SK-N-SH (cell line): ENCODE data around the gene B4GALNT4. TPM values are rescaled to one million over a fixed set of nuclear protein-coding genes. Genes with fewer than 3 reads are reported as not detected.

Experiments used
- CTCF ChIA-PET: fragments of 300-600, 350-600 bp; formaldehyde crosslinking; extraction: SDS; loops from one replicate; lab custom pipeline; 2021; lab: Yijun Ruan, JAX
- POLR2A ChIA-PET: fragments of 350-600 bp; sonication (Branson Sonifier 250); formaldehyde crosslinking; extraction: SDS; loops from one replicate; lab custom pipeline; 2020; ENCODE audit warnings: antibody characterized with exemption, inconsistent platforms; lab: Yijun Ruan, JAX
- DNase-seq: peaks from one replicate; pipeline ENCODE4 v3.0.0; 2012
- H2AFZ ChIP-seq: fragments of 200-600 bp; sonication (generic); 2 replicates; pipeline ENCODE4 v1.8.1; 2016; ENCODE audit warnings: antibody characterized with exemption, mild to moderate bottlenecking, low read depth
- H3F3A ChIP-seq: fragments of 200-600 bp; sonication (generic); replicated peaks from 2 replicates; pipeline ENCODE3; 2016; ENCODE audit warnings: antibody characterized with exemption, mild to moderate bottlenecking; ENCODE audit not compliant: insufficient read depth
- H3K27ac ChIP-seq, 2 experiments: fragments of 200-500 bp in 1 of 2; fragments of 200-600 bp in 1 of 2; sonication (Bioruptor generic) in 1 of 2; sonication (generic), shearing (Covaris generic) in 1 of 2; 2 replicates each; pipeline versions ENCODE4 v1.5.1 to v1.6.1; 2014 to 2016; ENCODE audit warnings: low read depth in 2 of 2, inconsistent platforms in 1 of 2, low read length in 1 of 2, mild to moderate bottlenecking in 1 of 2, mixed read lengths in 1 of 2
- H3K27me3 ChIP-seq: fragments of 200-600 bp; sonication (generic), shearing (Covaris generic); 2 replicates; pipeline ENCODE4 v1.6.1; 2016; ENCODE audit warnings: mixed run types; ENCODE audit not compliant: insufficient read depth
- H3K36me3 ChIP-seq, 2 experiments: fragments of 200-500 bp in 1 of 2; fragments of 200-600 bp in 1 of 2; sonication (Bioruptor generic) in 1 of 2; sonication (generic) in 1 of 2; replicated peaks in 1 of 2; 2 replicates each; pipeline versions ENCODE3 to v1.5.1; 2014 to 2016; ENCODE audit warnings: low read length in 1 of 2, mild to moderate bottlenecking in 1 of 2; ENCODE audit not compliant: insufficient read depth in 2 of 2, control insufficient read depth in 1 of 2
- H3K4me1 ChIP-seq, 2 experiments: fragments of 200-500 bp in 1 of 2; fragments of 200-600 bp in 1 of 2; sonication (Bioruptor generic) in 1 of 2; sonication (generic), shearing (Covaris generic) in 1 of 2; 2 replicates each; pipeline versions ENCODE4 v1.5.1 to v1.6.1; 2014 to 2016; ENCODE audit warnings: low read depth in 1 of 2, low read length in 1 of 2, mixed run types in 1 of 2; ENCODE audit not compliant: insufficient read depth in 2 of 2, control insufficient read depth in 1 of 2
- H3K4me2 ChIP-seq: fragments of 200-600 bp; sonication (generic), shearing (Covaris generic); 2 replicates; pipeline ENCODE4 v1.6.1; 2017; ENCODE audit warnings: mixed run types
- H3K4me3 ChIP-seq, 2 experiments: fragments of 200-500 bp in 1 of 2; fragments of 200-600 bp in 1 of 2; sonication (Bioruptor generic) in 1 of 2; sonication (generic), shearing (Covaris generic) in 1 of 2; 2 replicates each; pipeline versions ENCODE4 v1.5.1 to v1.8.1; 2014 to 2016; ENCODE audit warnings: low read depth in 2 of 2, inconsistent platforms in 1 of 2, low read length in 1 of 2, mild to moderate bottlenecking in 1 of 2, mixed read lengths in 1 of 2, moderate library complexity in 1 of 2
- H3K79me2 ChIP-seq: fragments of 200-600 bp; sonication (generic); 2 replicates; pipeline ENCODE4 v1.8.1; 2017; ENCODE audit warnings: mild to moderate bottlenecking; ENCODE audit not compliant: insufficient read depth
- H3K9ac ChIP-seq: fragments of 200-600 bp; sonication (generic); 2 replicates; pipeline ENCODE4 v1.6.1; 2017; ENCODE audit warnings: mixed run types
- H3K9me2 ChIP-seq: fragments of 200-600 bp; sonication (generic); 2 replicates; pipeline ENCODE4 v1.6.1; 2017; ENCODE audit warnings: mixed run types
- H3K9me3 ChIP-seq: fragments of 200-600 bp; sonication (generic); 2 replicates; pipeline ENCODE4 v1.6.1; 2017; ENCODE audit warnings: mixed run types, mild to moderate bottlenecking, moderate library complexity
- H4K20me1 ChIP-seq: fragments of 200-600 bp; sonication (generic); 2 replicates; pipeline ENCODE4 v1.6.1; 2017; ENCODE audit warnings: mild to moderate bottlenecking, mixed run types; ENCODE audit not compliant: insufficient read depth
- CTCF ChIP-seq: fragments of 200-600 bp; sonication (generic); IDR thresholded peaks from 2 replicates; pipeline ENCODE4 v1.6.1; 2017; ENCODE audit warnings: antibody characterized with exemption, mild to moderate bottlenecking, moderate library complexity
- EZH2phosphoT487 ChIP-seq: fragments of 200-600 bp; sonication (generic); IDR thresholded peaks from 2 replicates; pipeline ENCODE4 v1.6.1; 2017; ENCODE audit warnings: low read depth, mixed run types, mild to moderate bottlenecking, antibody characterized with exemption, moderate library complexity, borderline replicate concordance
- FOSL2 ChIP-seq: IDR thresholded peaks from 2 replicates; pipeline ENCODE4 v1.4.0; 2012; ENCODE audit warnings: low read depth, mild to moderate bottlenecking, moderate library complexity, borderline replicate concordance
- FOXJ3 ChIP-seq: sonication (generic); formaldehyde crosslinking; IDR thresholded peaks from 2 replicates; pipeline ENCODE4 v1.5.1; 2020; ENCODE audit warnings: mild to moderate bottlenecking, missing genetic modification reagents
- JUND ChIP-seq: IDR thresholded peaks from 2 replicates; pipeline ENCODE4 v1.4.0; 2012
- MXI1 ChIP-seq: IDR thresholded peaks from 2 replicates; pipeline ENCODE4 v1.6.1; 2012; ENCODE audit warnings: mild to moderate bottlenecking, low read depth, low read length, improper control_type of control experiment
- NFIC ChIP-seq: IDR thresholded peaks from 2 replicates; pipeline ENCODE4 v1.4.0; 2012; ENCODE audit warnings: borderline replicate concordance
- POLR2AphosphoS5 ChIP-seq: IDR thresholded peaks from 2 replicates; pipeline ENCODE4 v1.6.1; 2012; ENCODE audit warnings: low read depth, low read length
- RAD21 ChIP-seq: IDR thresholded peaks from 2 replicates; pipeline ENCODE4 v1.6.1; 2012; ENCODE audit warnings: mild to moderate bottlenecking, low read length
- RXRA ChIP-seq: IDR thresholded peaks from 2 replicates; pipeline ENCODE4 v1.4.0; 2012; ENCODE audit warnings: low read depth, mild to moderate bottlenecking, borderline replicate concordance
- SIN3A ChIP-seq: IDR thresholded peaks from 2 replicates; pipeline ENCODE4 v1.6.1; 2012; ENCODE audit warnings: low read depth, mild to moderate bottlenecking, low read length, moderate library complexity, borderline replicate concordance
- SMC3 ChIP-seq: IDR thresholded peaks from 2 replicates; pipeline ENCODE4 v1.6.1; 2012; ENCODE audit warnings: low read depth, low read length, improper control_type of control experiment
- TEAD4 ChIP-seq: IDR thresholded peaks from 2 replicates; pipeline ENCODE4 v1.4.0; 2012; ENCODE audit warnings: mild to moderate bottlenecking, borderline replicate concordance; ENCODE audit not compliant: insufficient read depth
- USF1 ChIP-seq: IDR thresholded peaks from 2 replicates; pipeline ENCODE4 v1.4.0; 2012; ENCODE audit warnings: low read depth, borderline replicate concordance
- YY1 ChIP-seq: IDR thresholded peaks from 2 replicates; pipeline ENCODE4 v1.4.0; 2012; ENCODE audit warnings: low read depth, mild to moderate bottlenecking
- ZBTB33 ChIP-seq: IDR thresholded peaks from 2 replicates; pipeline ENCODE4 v1.4.0; 2012; ENCODE audit warnings: low read depth, borderline replicate concordance
- WGBS: methylation state at CpG from one replicate; pipeline ENCODE4 v1.1.6; 2017; ENCODE audit warnings: low lambda C conversion rate; 5-methylcytosine and 5-hydroxymethylcytosine counted together
- polyA plus RNA-seq, 3 experiments: library from polyadenylated mRNA; depleted of rRNA; stranded (reverse); fragments of >200 nt; gene quantifications; 2 replicates each; pipeline ENCODE4 v1.2.3, GENCODE V29; 2012
- TF ChIP-seq, protein P1 (sequence below): IDR thresholded peaks from 2 replicates; pipeline ENCODE4; 2012

Gene B4GALNT4
- polyA plus RNA-seq, 1 of the 3 experiments (the other 2 are of a cell fraction), result 66.7 TPM

DNA sequence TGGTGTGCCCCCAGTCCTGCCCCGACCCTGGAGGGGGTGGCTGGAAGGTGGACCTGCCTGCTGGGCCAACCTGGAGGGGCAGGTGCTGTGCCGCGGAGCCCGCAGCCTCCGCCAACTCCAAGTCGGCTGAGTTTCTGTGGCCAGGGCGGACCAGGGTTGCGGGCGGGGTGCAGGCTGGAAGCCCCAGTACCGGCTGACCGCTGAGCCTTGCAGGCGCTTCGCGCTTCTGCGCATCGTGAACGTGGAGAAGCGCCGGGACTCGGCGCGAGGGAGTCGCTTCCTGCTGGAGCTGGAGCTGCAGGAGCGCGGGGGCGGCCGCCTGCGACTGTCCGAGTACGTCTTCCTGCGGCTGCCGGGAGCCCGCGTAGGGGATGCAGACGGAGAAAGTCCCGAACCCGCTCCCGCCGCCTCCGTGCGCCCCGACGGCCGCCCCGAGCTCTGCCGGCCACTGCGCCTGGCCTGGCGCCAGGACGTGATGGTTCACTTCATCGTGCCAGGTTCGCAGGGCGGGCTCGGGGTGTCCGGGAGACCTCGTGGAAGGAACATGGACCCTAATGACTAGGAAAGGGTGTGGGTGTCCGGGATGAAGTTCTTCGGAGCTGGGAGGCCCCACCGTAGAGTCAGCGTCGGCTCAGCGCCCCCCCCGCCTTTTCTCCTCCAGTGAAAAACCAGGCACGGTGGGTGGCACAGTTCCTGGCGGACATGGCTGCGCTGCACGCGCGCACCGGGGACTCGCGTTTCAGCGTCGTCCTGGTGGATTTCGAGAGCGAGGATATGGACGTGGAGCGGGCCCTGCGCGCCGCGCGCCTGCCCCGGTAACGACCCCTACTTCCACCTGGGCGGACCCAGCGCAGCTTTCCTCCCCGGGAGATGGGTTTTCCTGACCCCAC lies 10.2 kb downstream of the B4GALNT4 start:
- no peaks in the 10 kb centered on the region for H3K9me3 ChIP-seq
- H3K4me1 ChIP-seq, result peaks cover 0 to 4% of the 10 kb centered on the region in 2 experiments; a peak in 1 of 4 replicates
- peaks cover 0 to 17% of the 10 kb centered on the region in 2 experiments for H3K36me3 ChIP-seq
- WGBS, result 96% methylated on average over 46 of the region's 87 CpGs
- no peak overlapping the region for H3K4me2 ChIP-seq
- no peak for DNase-seq
- H2AFZ ChIP-seq, result no peak overlapping the region
- H3K9me2 ChIP-seq, result no peaks in the 10 kb centered on the region
- H3K79me2 ChIP-seq, result no peaks in the 10 kb centered on the region
- POLR2A ChIA-PET, result no interaction called here
- no peak overlapping the region for H3K4me3 ChIP-seq
- no peaks in the 10 kb centered on the region for H3F3A ChIP-seq
- no peak overlapping the region for H3K27ac ChIP-seq
- H4K20me1 ChIP-seq, result no peaks in the 10 kb centered on the region
- TF ChIP-seq TEAD4 (no peak), FOXJ3 (CRISPR knock-in tag) (no peak), NFIC (no peak)
- CTCF ChIA-PET, result interaction anchor here (0.7 to 1.1 kb wide), 2 partner anchors 17 to 21 kb away, joined by 4 to 5 read pairs; no protein-coding TSS in a partner anchor
- no peak overlapping the region for H3K9ac ChIP-seq
- no peaks in the 10 kb centered on the region for H3K27me3 ChIP-seq

GRCh38 chr11:380095-380480 lies 10.8 kb downstream of the B4GALNT4 start:
- H4K20me1 ChIP-seq, result no peaks in the 10 kb centered on the region
- ChIA-PET CTCF (interaction anchor here (0.7 to 1.1 kb wide), 2 partner anchors 17 to 22 kb away, joined by 4 to 5 read pairs; no protein-coding TSS in a partner anchor), POLR2A (no interaction called here)
- 94% methylated on average over 24 of the region's 35 CpGs for WGBS
- H3K9me2 ChIP-seq, result no peaks in the 10 kb centered on the region
- DNase-seq, result no peak
- no peaks in the 10 kb centered on the region for H3K27me3 ChIP-seq
- peaks cover 0 to 17% of the 10 kb centered on the region in 2 experiments for H3K36me3 ChIP-seq
- H3K4me1 ChIP-seq, result peaks cover 0 to 4% of the 10 kb centered on the region in 2 experiments; a peak in 1 of 4 replicates
- H3K27ac ChIP-seq, result no peak overlapping the region
- H3K79me2 ChIP-seq, result no peaks in the 10 kb centered on the region
- no peak overlapping the region for H3K9ac ChIP-seq
- no peaks in the 10 kb centered on the region for H3K9me3 ChIP-seq
- H3F3A ChIP-seq, result no peaks in the 10 kb centered on the region
- TF ChIP-seq EZH2phosphoT487 (no peak), USF1 (no peak), SMC3 (no peak), RAD21 (no peak), SIN3A (no peak), CTCF (no peak), FOSL2 (no peak), POLR2AphosphoS5 (no peak), MXI1 (no peak), YY1 (no peak), RXRA (no peak), JUND (no peak), ZBTB33 (no peak)
- TF ChIP-seq, protein P1, sequence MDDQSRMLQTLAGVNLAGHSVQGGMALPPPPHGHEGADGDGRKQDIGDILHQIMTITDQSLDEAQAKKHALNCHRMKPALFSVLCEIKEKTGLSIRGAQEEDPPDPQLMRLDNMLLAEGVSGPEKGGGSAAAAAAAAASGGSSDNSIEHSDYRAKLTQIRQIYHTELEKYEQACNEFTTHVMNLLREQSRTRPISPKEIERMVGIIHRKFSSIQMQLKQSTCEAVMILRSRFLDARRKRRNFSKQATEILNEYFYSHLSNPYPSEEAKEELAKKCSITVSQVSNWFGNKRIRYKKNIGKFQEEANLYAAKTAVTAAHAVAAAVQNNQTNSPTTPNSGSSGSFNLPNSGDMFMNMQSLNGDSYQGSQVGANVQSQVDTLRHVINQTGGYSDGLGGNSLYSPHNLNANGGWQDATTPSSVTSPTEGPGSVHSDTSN, result no peak
- H2AFZ ChIP-seq, result no peak overlapping the region
- no peak overlapping the region for H3K4me2 ChIP-seq
- no peak overlapping the region for H3K4me3 ChIP-seq
